ENCODE results near the gene FBN3. TPM values are rescaled to one million over a fixed set of nuclear protein-coding genes. Genes with fewer than 3 reads are reported as not detected.

Gene FBN3
- total RNA-seq, 1 experiment from 2014 or later = 0.10 TPM

DNA sequence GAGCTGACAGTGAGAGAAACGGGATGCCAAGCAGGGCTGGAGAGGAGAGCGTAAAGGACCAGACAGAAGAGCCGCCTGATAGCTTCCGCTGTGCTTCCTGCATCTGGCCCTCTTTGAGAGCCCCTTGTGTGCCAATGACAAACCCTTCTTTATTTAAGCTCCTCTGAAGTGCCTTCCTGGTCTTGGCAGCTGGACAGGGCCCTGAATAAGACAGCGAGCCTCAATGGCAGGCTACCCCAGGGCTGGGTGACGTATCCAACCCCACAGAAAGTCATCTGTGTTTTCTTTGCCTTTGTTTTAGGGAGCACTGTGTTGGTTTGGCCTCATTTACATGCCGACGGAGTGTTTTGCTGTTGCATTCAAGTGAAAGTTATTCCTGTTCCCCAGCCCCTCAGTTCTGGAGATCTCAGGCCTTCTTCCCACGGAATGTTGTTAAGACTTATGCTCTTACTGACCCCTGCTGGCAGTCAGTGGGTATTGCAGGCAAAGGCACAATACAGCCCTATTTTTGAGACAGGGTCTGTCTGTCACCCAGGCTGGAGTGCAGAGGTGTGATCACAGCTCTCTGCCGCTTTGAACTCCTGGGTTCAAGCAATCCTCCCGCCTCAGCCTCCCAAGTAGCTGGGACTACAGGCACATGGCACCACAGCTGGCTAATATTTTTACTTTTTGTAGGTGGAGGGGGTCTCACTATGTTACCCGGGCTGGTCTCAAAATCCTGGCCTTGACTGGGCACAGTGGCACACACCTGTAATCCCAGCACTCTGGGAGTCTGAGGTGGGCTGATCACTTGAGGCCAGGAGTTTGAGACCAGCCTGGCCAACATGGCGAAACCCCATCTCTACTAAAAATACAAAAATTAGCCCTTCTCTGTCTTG, 80.1 kb downstream of the FBN3 start:
- intact Hi-C loops (cut with micrococcal nuclease; ENCODE audit: unreplicated experiment) = no loop called here
- no peaks in the 10 kb centered on the region for H3K4me1 ChIP-seq (ENCODE audit: control insufficient read depth, insufficient read depth, low read length)
- no peaks in the 10 kb centered on the region for H3K27me3 ChIP-seq (ENCODE audit: control insufficient read depth, insufficient read depth, low read length)
- ChIA-PET POLR2A (no interaction called here), CTCF (interaction anchor here (0.5 to 0.8 kb wide), 4 partner anchors 14 to 127 kb away, joined by 3 to 10 read pairs (median 4); no protein-coding TSS in a partner anchor)
- in situ Hi-C loops (cut with HindIII; ENCODE audit: low pct_unique_long_range_greater_than_20kb, low sequenced_read_pairs) = no loop called here
- DNase-seq (ENCODE audit: low read depth, low spot score) (no peak), ATAC-seq (no peak)
- no peak overlapping the region for H3K4me3 ChIP-seq (ENCODE audit: low read depth in 2 of 2, low read length in 2 of 2)
- peak; percentile 85 for TF ChIP-seq CTCF (IDR thresholded peaks at IDR 0.05)
- no peak for TF ChIP-seq REST (IDR thresholded peaks at IDR 0.05; ENCODE audit: insufficient read depth in 1 of 2, low read depth in 2 of 2, low read length in 1 of 2)
- no peak overlapping the region for H3K27ac ChIP-seq (ENCODE audit: low read length)
- H3K36me3 ChIP-seq (ENCODE audit: control insufficient read depth, insufficient read depth, low read length) = no peaks in the 10 kb centered on the region
- no peaks in the 10 kb centered on the region for H3K9me3 ChIP-seq (ENCODE audit: control insufficient read depth, insufficient read depth, low read depth, low read length)
- BruUV-seq (replicated peaks) = no TSS peak

DNA sequence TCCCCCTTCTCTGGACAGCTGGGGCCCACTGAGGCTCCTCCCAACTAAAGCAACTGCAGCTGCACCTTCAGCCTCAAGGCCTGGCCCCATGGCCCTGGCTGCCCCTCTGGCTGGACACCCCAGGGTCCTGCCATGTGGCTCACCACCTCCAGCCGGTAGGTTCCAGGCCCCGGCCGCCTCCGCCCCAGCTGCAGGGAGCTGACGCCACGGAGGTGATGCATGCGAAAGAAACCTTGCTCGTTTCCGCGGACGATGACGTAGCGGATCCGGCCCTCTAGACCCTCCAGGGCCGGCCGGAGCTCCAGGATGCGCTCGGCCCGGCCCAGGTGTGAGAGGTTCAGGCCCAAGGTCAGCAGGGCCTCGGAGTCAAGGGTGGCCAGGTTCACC, 83.5 kb downstream of the FBN3 start:
- CTCF ChIA-PET = no interaction called here

More for the DNA sequence above, 83.5 kb downstream of the FBN3 start:
- no peak overlapping the region for H3K4me3 ChIP-seq (ENCODE audit: low read depth in 2 of 2, low read length in 2 of 2)
- POLR2A ChIA-PET = no interaction called here
- H3K9me3 ChIP-seq (ENCODE audit: control insufficient read depth, insufficient read depth, low read depth, low read length) = no peaks in the 10 kb centered on the region
- in situ Hi-C loops (cut with HindIII; ENCODE audit: low pct_unique_long_range_greater_than_20kb, low sequenced_read_pairs) = no loop called here
- intact Hi-C loops (cut with micrococcal nuclease; ENCODE audit: unreplicated experiment) = no loop called here
- no peak for TF ChIP-seq REST (IDR thresholded peaks at IDR 0.05; ENCODE audit: insufficient read depth in 1 of 2, low read depth in 2 of 2, low read length in 1 of 2)
- no peak for TF ChIP-seq CTCF (IDR thresholded peaks at IDR 0.05)
- TF ChIP-seq TCF7L2 (IDR thresholded peaks at IDR 0.05; ENCODE audit: low read depth, low read length) = no peak
- no peak for TF ChIP-seq POLR2AphosphoS5 (IDR thresholded peaks at IDR 0.05; ENCODE audit: low read depth, low read length)
- TF ChIP-seq SIN3A (IDR thresholded peaks at IDR 0.05; ENCODE audit: borderline replicate concordance, insufficient read depth, low read depth, low read length) = no peak
- DNase-seq (ENCODE audit: low read depth, low spot score) = no peak
- H3K27me3 ChIP-seq (ENCODE audit: control insufficient read depth, insufficient read depth, low read length) = no peaks in the 10 kb centered on the region
- ATAC-seq = no peak
- H3K4me1 ChIP-seq (ENCODE audit: control insufficient read depth, insufficient read depth, low read length) = no peaks in the 10 kb centered on the region
- no peak overlapping the region for H3K27ac ChIP-seq (ENCODE audit: low read length)
- H3K36me3 ChIP-seq (ENCODE audit: control insufficient read depth, insufficient read depth, low read length) = no peaks in the 10 kb centered on the region
- BruUV-seq (replicated peaks) = no TSS peak

Data from Panc1 (cell line).